HG02840 (cell line): ENCODE results near the gene WIPI1.
A peak's percentile ranks its signal among the peaks of the same experiment; 100 is the strongest.
"Not testable (repeated sequence)": the region's sequence is repeated elsewhere in the genome, so short reads cannot be mapped to it uniquely, and the experiment has no call there.

ENCODE experiments used
- ATAC-seq: cut with Tn5 transposase; IDR thresholded peaks from one replicate; pipeline ENCODE4 v1.9.1; 2021; ENCODE audit warnings: mild to moderate bottlenecking, moderate library complexity, moderate number of reproducible peaks; ENCODE audit not compliant: unreplicated experiment, low FRiP score

WIPI1 gene

GRCh38 chr17:68457168-68457538 lies at the start of gene WIPI1:
Gene WIPI1, minus strand, starts transcription at chr17:68457496. Its CDS starts 75 bp downstream, at chr17:68457421.
- ATAC-seq, result peak; percentile 33

GRCh38 chr17:68505951-68506350 lies 48.7 kb upstream of the WIPI1 start:
- no peak for ATAC-seq

GRCh38 chr17:68501074-68501473 lies 43.8 kb upstream of the WIPI1 start:
- no peak for ATAC-seq

GRCh38 chr17:68499587-68499986 lies 42.3 kb upstream of the WIPI1 start:
- no peak for ATAC-seq

- ATAC-seq, result peak; percentile 8
Observed at GRCh38 chr17:68498479-68499326, 41.4 kb upstream of the WIPI1 start.

- peak; percentile 93 for ATAC-seq
Observed at GRCh38 chr17:68497885-68498319, 40.6 kb upstream of the WIPI1 start.

- ATAC-seq, result no peak
Observed at GRCh38 chr17:68495081-68495480, 37.8 kb upstream of the WIPI1 start.

GRCh38 chr17:68492394-68493054 lies 35.2 kb upstream of the WIPI1 start:
- not testable (repeated sequence) for ATAC-seq

- no peak for ATAC-seq
Observed at GRCh38 chr17:68491381-68492231, 34.3 kb upstream of the WIPI1 start.

GRCh38 chr17:68489919-68490318 lies 32.6 kb upstream of the WIPI1 start:
- no peak for ATAC-seq

- no peak for ATAC-seq
Observed at GRCh38 chr17:68484458-68484857, 27.2 kb upstream of the WIPI1 start.

- ATAC-seq, result no peak
Observed at GRCh38 chr17:68482576-68483041, 25.3 kb upstream of the WIPI1 start.

GRCh38 chr17:68480885-68481284 lies 23.6 kb upstream of the WIPI1 start:
- ATAC-seq, result no peak

- ATAC-seq, result no peak
Observed at GRCh38 chr17:68470961-68471360, 13.7 kb upstream of the WIPI1 start.

- no peak for ATAC-seq
Observed at GRCh38 chr17:68468788-68469187, 11.5 kb upstream of the WIPI1 start.

GRCh38 chr17:68468334-68468733 lies 11.0 kb upstream of the WIPI1 start:
- ATAC-seq, result no peak

- no peak for ATAC-seq
Observed at GRCh38 chr17:68463211-68464019, 6.1 kb upstream of the WIPI1 start.

GRCh38 chr17:68462381-68463210 lies 5.3 kb upstream of the WIPI1 start:
- no peak for ATAC-seq

GRCh38 chr17:68461589-68461988 lies 4.3 kb upstream of the WIPI1 start:
- ATAC-seq, result no peak
